ENCODE measurements around the gene GRM1. TPM values are rescaled to one million over a fixed set of nuclear protein-coding genes. Genes with fewer than 3 reads are reported as not detected.

GRM1 gene
- total and polyA plus RNA-seq, 2 of the 4 experiments (the other 2 are of a cell fraction), result not detected

DNA sequence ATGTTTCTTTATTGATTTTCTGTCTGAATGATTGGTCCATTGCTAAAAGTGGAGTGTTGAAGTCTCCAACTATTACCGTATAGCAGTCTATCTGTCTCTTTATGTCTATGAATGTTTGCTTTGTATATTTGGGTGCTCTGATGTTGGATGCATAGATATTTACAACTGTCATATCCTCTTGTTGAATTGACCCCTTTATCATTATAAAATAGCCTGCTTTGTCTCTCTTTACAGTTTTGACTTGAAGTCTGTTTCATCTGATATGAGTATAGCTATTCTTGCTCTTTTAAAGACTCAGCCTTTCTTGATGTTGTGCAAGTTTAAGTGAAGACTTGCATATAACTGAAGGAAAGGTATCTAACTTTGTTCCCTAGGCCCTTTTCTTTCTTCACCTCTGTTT, 341.0 kb downstream of the GRM1 start:
- dilution Hi-C loops (cut with HindIII; ENCODE audit: low sequenced_read_pairs, unreplicated experiment), result no loop called here
- Histone ChIP-seq H3K9ac (ENCODE audit: low read depth, low read length) (no peak overlapping the region), H3K14ac (replicated peaks; ENCODE audit: low read depth, low read length) (no peak overlapping the region), H2BK5ac (ENCODE audit: low read depth, low read length, poor library complexity, severe bottlenecking) (no peak overlapping the region), H3K18ac (ENCODE audit: low read depth, low read length) (no peak overlapping the region), H4K8ac (ENCODE audit: low read depth in 2 of 2, low read length in 2 of 2) (no peak overlapping the region), H2AK5ac (ENCODE audit: low read depth, low read length) (no peak overlapping the region), H4K5ac (ENCODE audit: low read depth, low read length) (no peak overlapping the region), H3K4me1 (ENCODE audit: control insufficient read depth, insufficient read depth, low read length) (no peaks in the 10 kb centered on the region), H3K23ac (ENCODE audit: low read depth, low read length) (no peak overlapping the region), H3K36me3 (ENCODE audit: control insufficient read depth, insufficient read depth, low read length) (no peaks in the 10 kb centered on the region), H3K27me3 (ENCODE audit: control insufficient read depth, insufficient read depth, low read length) (no peaks in the 10 kb centered on the region), H3K79me1 (ENCODE audit: low read depth in 1 of 2, low read length in 2 of 2) (no peaks in the 10 kb centered on the region), H3K4me3 (ENCODE audit: insufficient read depth, low read depth, low read length) (no peak overlapping the region), H3K9me3 (ENCODE audit: control insufficient read depth, insufficient read depth, low read length) (no peaks in the 10 kb centered on the region), H2AFZ (replicated peaks; ENCODE audit: low read length, poor library complexity) (no peak overlapping the region), H2BK20ac (ENCODE audit: low read depth, low read length) (no peak overlapping the region), H3K4me2 (ENCODE audit: low read depth, low read length) (no peak overlapping the region), H3K4ac (ENCODE audit: low read depth, low read length) (no peak overlapping the region), H2AK9ac (replicated peaks; ENCODE audit: low read depth, low read length, poor library complexity) (no peak overlapping the region), H3K9me1 (ENCODE audit: insufficient read depth, low read length) (no peaks in the 10 kb centered on the region), H4K91ac (ENCODE audit: insufficient read depth, low read depth, low read length) (no peak overlapping the region), H3K56ac (ENCODE audit: extremely low read depth, insufficient read depth, low read length) (no peak overlapping the region), H3K27ac (ENCODE audit: insufficient read depth, low read length) (no peak overlapping the region), H2BK15ac (ENCODE audit: low read depth, low read length) (no peak overlapping the region), H2BK120ac (ENCODE audit: low read depth, low read length) (no peak overlapping the region), H4K20me1 (ENCODE audit: insufficient read depth, low read length) (no peaks in the 10 kb centered on the region)
- in situ Hi-C loops (cut with MboI; ENCODE audit: low sequenced_read_pairs), result no loop called here
- no peak for ATAC-seq (ENCODE audit: low read depth)
- WGBS, 2 experiments (ENCODE audit: extremely low coverage in 2 of 2, insufficient read length in 1 of 2), result no CpG with 5 or more reads among the region's 1 CpG
- no TSS peak for BruUV-seq (replicated peaks)
- TF ChIP-seq MXI1 (IDR thresholded peaks at IDR 0.05; ENCODE audit: borderline replicate concordance, low read depth, low read length) (no peak), RAD21 (IDR thresholded peaks at IDR 0.05; ENCODE audit: low read length) (no peak), SMC3 (IDR thresholded peaks at IDR 0.05; ENCODE audit: low read depth, low read length) (no peak)
- DNase-seq, result no peak
- intact Hi-C loops (cut with micrococcal nuclease), result no loop called here
- POLR2A ChIA-PET (ENCODE audit: unreplicated experiment), result no interaction called here
- CTCF ChIA-PET, result no interaction called here

Data from IMR-90 (cell line).